ENCODE data around the gene SRGAP3.
A peak's percentile ranks its signal among the peaks of the same experiment; 100 is the strongest.

SRGAP3 gene

DNA sequence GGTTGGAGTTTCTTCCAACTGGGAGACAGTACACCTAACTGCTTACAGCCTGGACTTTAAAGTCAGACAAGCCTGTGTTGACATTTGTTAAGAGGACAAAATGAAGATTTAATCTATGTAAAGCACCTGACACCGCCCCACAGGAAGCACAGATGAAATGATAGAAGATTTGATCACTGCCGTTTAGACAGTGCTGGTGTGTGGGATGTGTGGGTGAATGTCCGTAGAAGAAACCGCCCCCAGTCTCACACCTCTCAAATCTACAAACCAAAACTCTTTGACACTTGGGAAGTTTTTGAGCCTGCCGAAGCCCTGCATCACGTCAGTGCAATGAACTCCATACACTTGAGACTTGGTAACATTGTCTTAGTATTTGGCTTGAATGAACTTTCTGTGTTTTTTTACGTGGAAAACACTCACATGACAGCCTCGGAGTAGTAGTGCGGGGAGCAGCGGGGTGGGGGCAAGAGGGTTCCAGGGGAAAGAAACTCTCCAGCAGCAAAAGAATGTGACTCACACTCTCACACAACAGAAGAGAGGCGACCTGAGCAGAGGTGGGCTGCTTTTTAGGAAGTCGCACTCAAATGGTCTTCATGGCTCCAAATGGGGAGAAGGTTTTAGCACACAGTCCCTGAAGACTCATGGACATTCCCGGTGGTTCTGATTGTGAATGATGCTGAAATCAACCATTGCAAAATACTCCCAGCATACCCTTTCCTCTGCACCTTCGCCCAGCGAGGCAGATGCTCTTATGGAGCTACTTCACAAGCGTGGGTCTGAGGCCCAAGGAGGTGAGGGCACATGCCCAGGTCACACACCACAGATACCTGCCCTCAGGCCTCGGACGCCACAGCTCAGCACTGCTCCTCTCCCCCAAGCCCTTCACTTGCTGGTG lies 79.2 kb downstream of the SRGAP3 start:
- no peak for DNase-seq

GRCh38 chr3:9169326-9169725 lies 80.1 kb downstream of the SRGAP3 start:
- DNase-seq: no peak

GRCh38 chr3:9168241-9168741 lies 81.2 kb downstream of the SRGAP3 start:
- no peak for DNase-seq

DNA sequence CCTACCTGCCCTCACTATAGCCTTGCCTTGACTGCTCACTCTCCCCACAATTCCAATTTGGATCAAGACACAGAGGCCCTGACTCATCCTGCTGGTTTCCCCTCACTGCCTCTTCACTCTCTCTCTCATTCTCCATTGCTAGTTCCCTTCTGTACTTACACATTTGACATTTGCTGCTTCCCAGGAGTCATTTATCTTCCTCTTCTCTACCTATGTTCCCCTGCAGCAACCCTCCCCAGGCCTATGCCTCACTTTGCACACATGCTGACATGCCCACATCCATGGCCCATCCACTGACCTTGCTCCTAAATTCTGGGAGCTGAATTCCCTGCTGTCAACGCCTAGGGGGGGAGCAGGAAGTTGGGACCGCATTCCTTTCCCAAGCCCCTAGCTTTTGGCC lies 82.2 kb downstream of the SRGAP3 start:
- no peak for DNase-seq

- no peak for DNase-seq
Observed at GRCh38 chr3:9165421-9165820, 84.0 kb downstream of the SRGAP3 start.

DNA sequence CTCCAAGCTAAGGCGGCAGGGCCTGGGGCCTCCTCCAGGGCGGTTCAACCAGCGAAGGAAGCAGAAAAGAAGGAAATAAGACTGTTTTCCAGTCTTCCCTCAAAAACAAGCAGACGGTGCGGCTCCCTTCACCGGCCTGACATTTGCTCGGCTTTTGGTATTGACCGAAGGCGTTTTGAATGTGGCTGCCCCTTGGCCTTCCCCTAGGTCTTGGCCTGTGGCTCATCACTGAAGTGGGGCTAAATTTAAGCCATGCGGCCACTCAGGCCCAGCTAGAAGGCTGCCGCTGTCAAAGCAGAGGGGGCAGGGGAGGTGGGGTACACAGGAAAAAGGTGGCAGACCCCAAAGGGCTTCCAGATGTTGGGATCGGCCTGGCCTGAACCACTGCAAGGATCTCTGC lies 86.2 kb downstream of the SRGAP3 start:
- no peak for DNase-seq

GRCh38 chr3:9161811-9162210 lies 87.6 kb downstream of the SRGAP3 start:
- no peak for DNase-seq

DNA sequence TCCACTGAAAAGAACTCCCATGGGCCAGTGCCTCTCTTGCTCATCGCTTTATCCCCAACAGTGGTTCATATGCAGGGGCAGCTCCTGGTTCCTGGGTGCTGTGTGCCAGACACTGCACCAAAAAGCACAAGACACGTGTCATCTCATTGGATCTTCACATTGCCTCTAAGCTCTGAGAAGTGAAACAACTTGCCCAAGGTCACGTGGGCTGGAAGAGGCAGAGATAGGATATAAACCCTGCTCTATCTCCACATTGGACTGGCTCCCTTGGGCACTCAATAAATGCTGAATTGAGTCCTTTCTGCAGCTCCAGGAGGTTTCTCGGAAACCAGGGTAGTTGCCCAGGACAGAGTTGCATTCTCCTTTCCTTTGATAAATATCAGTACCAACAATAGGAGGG lies 88.1 kb downstream of the SRGAP3 start:
- DNase-seq: no peak

- no peak for DNase-seq
Observed at GRCh38 chr3:9158865-9159630, 90.4 kb downstream of the SRGAP3 start.

GRCh38 chr3:9157651-9158362 lies 91.6 kb downstream of the SRGAP3 start:
- no peak for DNase-seq

GRCh38 chr3:9156604-9157003 lies 92.8 kb downstream of the SRGAP3 start:
- no peak for DNase-seq

DNA sequence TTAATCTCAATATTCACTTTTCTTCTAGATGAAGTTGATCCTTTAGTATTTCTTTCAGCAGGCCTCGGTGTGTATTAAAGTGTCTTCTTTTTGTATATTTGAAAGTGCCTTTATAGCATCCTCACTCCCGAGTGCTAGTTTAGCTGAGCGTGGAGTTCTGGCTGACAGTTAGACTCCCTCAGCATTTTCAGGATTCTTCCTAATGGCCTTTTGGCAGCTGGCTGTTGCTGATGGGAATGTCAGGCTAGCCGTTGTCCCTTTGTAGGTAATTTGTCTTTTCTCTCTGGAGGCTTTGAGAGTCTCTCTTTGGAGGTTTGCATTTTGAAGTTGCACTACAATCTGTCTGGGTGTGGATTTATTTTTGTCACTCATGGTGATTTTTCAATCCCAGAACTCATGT lies 94.4 kb downstream of the SRGAP3 start:
- no peak for DNase-seq

- no peak for DNase-seq
Observed at GRCh38 chr3:9153904-9154619, 95.4 kb downstream of the SRGAP3 start.

DNA sequence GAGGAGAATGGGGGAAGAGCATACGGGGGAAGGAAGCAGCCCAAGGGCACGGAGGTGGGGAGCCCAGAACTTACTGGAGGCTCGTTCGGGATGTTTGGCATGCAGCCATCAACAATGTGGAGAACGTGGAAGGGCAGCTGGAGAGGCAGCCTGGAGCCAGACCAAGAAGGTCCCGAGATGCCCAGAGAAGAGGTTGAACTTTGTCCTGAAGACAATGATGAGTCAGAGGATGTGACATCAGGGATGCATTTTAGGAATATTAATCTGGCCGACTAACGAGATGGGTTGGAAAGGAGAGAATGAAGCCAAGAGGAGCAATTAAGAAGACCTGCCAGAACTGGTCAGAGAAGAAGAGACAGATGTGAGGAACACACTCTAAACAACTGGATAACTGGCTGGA lies 98.2 kb downstream of the SRGAP3 start:
- no peak for DNase-seq

GRCh38 chr3:9149566-9149965 lies 99.9 kb downstream of the SRGAP3 start:
- DNase-seq: no peak

- no peak for DNase-seq
Observed at GRCh38 chr3:9147896-9148266, 101.6 kb downstream of the SRGAP3 start.

DNA sequence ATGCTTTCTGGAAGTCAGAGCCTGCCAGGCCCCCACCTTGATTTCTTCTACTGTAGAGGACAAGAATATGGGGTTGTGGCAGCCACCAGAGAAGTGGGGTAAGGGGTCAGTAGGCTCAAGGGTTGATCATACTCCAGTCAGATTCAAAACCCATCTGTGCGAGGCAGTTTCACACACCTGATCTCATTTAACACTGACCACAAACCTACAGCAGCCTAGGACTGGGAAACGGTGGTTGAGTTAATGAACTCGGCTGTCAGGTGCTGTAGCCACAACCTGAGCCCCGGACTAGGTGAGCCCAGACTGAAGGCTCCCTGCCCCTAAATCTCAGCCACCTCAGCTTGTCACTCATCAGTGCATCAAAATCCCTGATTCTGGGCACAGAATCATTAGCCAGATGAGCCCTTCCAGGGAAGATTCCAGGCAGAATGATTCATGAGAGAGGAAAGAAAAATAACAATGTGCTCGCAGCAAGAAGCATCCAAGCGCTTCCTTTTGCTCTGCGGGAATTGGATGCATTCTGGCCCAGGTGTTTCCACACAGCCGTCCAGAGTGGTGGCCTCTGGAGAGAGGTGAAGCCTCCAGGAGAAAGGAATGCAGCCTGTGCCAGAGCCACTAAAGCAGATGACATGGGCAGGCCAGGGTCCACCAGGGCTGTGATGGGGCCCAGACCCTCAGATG lies 102.1 kb downstream of the SRGAP3 start:
- DNase-seq: no peak

DNA sequence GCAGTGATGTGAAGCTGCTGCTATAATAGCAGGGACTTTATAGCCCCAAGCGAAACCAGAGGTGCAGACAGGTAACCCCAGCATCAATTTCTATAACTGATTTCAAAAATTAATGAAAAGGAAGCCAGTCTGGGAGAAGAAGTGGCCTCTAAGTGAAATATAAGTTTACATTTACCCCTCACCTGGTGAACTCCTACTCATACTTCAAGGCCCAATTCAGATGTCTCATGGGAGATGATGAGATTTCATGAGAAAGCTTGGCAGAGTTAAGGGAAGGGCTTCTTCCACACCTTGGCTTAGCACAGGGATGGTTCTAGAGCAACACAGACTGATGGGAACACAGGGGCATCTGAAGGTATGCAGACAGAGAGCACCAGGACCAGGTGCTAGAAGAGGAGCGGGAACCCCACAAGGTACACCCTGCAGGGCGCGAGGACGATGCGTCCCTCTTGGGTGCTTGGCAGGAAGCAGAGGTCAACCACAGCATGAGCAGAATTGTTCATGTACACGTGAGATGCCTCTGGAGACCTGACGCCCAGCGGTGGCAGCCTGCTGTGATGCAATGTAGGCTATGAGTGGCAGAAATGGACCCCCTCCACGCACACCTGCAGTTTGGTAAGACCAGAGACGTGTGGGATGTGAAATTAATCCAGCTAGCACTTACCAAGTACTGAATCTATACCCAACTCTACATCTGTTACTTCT lies 102.9 kb downstream of the SRGAP3 start:
- DNase-seq: no peak

DNA sequence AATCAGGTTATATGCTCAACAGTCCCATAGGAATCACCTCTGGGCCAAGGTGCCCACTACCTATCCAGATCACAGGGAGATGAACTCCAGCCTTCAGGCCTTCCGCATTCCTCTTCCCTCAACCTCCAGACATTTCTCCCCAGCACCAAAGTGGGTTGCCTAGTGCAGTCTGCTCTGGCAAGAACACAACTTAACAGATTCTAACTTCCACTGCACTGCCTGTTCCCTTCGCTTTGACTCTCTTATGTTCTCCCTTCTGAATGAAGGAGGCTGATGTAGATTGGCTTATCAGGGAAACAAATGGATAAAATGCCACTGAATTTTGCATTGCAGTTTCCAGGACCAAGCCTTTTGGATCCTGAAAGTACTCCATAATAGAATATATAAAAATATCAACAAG lies 106.3 kb downstream of the SRGAP3 start:
- no peak for DNase-seq

DNA sequence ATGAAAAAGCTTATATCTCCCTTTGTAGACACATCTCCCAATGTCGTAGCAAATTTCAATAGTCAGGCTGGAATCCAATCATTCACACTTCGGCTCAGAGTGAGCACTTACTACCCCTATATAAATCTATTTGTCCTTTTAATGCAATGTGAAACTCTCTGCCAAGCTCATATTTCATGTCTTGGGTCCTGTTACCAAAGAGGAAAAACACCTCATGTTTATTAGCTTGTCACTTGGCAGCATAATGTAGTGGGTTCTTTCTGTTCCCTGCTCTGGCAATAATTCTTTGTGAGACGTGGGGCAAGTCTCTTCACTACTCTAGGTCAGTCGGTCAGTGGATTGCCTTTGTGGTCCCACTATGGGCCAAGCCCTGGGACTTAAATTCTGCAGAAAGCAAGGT lies 107.1 kb downstream of the SRGAP3 start:
- DNase-seq: peak; percentile 25

- no peak for DNase-seq
Observed at GRCh38 chr3:9141928-9142289, 107.5 kb downstream of the SRGAP3 start.

DNA sequence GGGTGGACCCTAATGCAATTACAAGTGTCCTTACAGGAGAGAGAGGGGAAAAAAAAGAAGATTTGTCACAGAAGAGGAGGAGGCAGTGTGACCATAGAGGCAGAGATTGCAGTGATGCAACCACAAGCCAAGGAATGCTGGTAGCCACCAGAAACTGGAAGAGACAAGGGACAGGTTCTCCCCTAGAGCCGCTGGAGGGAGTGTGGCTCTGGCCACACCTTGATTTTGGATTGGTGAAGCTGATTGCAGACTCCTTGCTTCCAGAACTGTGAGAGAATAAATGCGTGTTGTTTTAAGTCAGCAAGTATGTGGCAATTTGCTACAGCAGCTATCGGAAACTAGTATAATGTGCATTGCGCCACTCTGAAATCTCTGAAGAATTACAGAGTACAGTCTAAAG lies 110.1 kb downstream of the SRGAP3 start:
- DNase-seq: no peak
